ENCODE measurements around the gene PRR36.
"Not testable (repeated sequence)": the region's sequence is repeated elsewhere in the genome, so short reads cannot be mapped to it uniquely, and the experiment has no call there.

PRR36 gene

DNA sequence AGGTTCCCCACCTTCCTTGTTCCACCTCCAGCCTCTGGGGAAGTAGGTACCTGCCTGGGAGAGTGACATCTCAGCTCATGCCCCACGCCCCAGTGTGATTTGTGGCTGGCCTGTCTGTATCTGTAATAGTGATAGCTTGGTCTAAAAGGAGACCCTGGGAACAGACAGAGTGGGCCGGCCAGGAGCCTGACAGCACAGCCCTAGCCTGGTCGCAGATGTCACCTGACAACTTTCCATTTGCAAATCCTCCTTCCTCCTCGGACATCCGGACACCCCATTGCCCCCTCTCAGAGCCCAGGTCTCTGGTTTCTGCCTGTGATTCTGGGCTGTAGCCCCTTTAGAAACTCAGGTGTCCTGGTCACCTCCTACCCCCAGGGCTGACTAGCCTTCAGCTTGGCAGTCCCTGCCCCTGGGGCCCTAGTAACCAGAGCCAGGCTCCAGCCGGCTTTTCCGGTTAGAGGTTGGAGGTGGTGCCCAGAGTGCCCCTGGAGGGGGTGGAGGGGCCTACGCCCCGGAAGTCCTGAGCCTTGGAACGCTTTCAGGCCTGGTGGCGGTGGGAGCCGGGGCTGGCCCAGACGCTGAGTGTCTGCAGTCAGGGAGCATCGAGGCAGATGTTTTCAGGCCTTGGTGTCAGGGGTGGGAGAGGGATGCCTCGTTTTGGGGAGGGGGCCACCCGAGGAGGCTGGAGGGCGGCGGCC lies 20.6 kb upstream of the PRR36 start:
- no peak for TF ChIP-seq CTCF (conservative IDR thresholded peaks at IDR 0.05)
- H3K27ac ChIP-seq: no peak overlapping the region

DNA sequence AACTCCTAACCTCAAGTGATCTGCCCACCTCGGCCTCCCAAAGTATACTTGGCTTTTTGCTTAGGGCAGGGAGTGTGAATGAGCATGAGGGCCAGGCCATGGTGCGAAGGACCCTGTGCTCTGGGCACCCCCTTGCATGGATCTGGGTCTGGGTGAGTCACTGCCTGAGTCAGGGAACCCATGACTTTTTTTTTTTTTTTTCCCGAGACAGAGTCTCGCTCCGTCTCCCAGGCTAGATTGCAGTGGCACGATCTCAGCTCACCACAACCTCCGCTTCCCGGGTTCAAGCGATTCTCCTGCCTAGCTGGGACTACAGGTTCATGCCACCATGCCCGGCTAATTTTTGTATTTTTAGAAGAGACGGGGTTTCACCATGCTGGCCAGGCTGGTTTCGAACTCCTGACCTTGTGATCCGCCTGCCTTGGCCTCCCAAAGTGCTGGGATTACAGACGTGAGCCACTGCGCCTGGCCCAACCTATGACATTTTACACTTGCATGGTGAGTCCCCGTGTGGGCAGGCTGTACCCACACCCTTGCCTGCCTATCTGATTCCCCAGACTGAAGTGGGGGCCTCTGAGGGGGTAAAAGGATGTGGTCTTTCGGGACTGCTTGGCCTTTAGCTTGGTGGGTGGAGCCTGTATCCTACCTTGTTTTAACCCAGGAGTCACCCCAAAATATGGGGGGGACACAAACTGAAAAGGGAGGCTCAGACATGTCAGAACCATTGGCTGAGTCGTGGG lies 19.3 kb upstream of the PRR36 start:
- not testable (repeated sequence) for H3K27ac ChIP-seq

DNA sequence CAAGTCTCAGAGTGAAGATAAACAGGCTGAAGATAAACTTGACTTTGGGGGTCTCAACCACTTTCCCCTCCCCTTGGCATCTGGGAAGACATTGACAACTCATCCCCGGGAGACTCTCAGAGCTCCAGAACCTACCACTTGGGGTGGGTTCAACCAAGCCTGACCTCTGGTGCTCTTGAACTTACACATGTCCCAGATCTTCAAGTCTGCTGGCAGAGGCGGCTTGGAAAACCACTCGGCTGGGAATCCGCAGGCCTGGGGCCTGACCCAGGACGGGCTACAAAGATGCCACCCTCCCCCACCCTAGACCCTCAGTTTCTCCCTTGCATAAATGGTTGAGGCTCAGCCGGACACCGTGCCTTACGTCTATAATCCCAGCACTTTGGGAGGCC lies 14.6 kb upstream of the PRR36 start:
- no peak for TF ChIP-seq CTCF (conservative IDR thresholded peaks at IDR 0.05)
- H3K27ac ChIP-seq: peak overlapping the region; percentile 21; the same call in 1 of the 2 replicates

GRCh38 chr19:7888145-7888825 lies 14.1 kb upstream of the PRR36 start, which contains the start of gene LRRC8E:
TSS of gene LRRC8E (plus strand) at chr19:7888510. CDS start at chr19:7895604, 7,094 bp downstream.
- H3K27ac ChIP-seq: peak within 1 kb of the TSS; percentile 21; the same call in 1 of the 2 replicates
- no peak for TF ChIP-seq CTCF (conservative IDR thresholded peaks at IDR 0.05)

DNA sequence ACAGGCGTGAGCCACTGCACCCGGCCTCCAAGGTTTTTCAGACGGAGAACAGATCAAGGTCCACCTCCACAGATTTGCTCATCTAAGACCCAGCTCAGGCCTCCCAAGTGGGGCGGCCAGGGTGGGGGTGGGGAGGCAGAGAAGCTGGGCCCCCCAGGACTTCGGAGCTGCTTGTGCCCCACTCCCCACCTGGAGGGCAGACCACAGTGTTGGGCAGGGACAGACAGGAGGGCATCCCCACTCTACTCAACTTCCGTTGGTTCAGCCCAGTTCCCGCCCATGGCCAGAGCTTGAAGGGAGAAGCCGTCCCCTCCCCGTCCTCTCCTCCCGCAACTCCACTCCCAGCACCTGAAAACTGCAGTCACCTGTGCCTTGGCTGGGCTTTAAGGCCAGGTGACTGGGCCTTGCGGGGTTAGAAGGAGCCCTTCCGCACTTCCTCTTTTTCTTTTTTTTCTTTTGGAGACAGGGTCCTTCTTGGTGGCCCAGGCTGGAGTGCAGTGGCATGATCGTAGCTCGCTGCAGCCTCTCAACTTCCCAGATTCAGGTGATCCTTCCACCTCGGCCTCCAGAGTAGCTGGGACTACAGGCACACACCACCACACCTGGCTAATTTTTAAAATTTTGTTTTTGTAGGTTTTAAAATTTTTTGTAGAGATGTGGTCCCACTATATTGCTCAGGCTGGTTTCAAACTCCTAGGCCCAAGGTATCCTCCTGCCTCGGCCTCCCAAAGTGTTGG lies 13.4 kb upstream of the PRR36 start:
- H3K27ac ChIP-seq: no peak overlapping the region
- TF ChIP-seq CTCF (conservative IDR thresholded peaks at IDR 0.05): no peak

- no peak for TF ChIP-seq CTCF (conservative IDR thresholded peaks at IDR 0.05)
- no peak overlapping the region for H3K27ac ChIP-seq
Measured at GRCh38 chr19:7885818-7886217, 11.6 kb upstream of the PRR36 start.

DNA sequence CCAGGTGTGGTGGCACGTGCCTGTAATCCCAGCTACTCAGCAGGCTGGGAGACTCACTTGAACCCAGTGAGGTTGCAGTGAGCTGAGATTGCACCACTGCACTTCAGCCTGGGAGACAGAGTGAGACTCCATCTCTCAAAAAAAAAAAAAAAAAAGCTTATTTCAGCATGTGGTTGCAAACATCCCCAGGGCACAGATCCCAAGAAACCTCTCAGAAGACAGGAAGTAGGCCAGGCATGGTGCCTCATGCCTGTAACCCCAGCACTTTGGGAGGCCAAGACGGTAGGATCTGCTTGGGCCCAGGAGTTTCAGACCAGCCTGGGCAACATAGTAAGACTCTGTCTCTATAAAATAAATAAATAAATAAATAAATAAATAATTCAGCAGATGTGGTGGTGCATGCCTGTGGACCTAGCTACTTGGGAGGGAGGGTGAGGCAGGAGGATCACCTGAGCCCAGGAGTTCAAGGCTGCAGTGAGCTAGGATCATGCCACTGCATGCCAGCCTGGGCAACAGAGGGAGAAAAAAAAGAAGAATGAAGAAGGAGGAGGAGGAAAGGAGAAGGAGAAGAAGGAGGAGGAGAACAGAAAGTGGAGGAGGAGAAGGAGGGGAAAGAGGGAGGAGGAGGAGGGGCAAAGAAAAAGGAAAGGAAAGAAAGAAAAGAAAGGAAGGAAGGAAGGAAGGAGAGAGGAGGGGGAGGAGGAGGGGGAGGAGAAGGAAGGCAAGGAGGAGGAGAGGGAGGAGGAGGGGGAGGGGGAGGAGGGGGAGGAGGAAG lies 9.8 kb upstream of the PRR36 start:
- no peak overlapping the region for H3K27ac ChIP-seq
- TF ChIP-seq CTCF (conservative IDR thresholded peaks at IDR 0.05): no peak

Data from VCaP (cell line).